Naive B cell (primary cell): ENCODE data around the gene TFF3. TPM values are rescaled to one million over a fixed set of nuclear protein-coding genes. Genes with fewer than 3 reads are reported as not detected.

ENCODE experiments used
- ATAC-seq, 2 donors: fragments of 150-1000 bp; cut with Tn5 transposase; 2 replicates each; pipeline ENCODE4 v1.10.0; 2021; ENCODE audit warnings: low read depth in 2 of 2, mild to moderate bottlenecking in 2 of 2, moderate library complexity in 2 of 2
- DNase-seq: peaks from one replicate; pipeline ENCODE4 v3.0.0; 2022
- H3K27ac Mint-ChIP-seq, 6 donors: one replicate each; pipeline ENCODE4 v1.8.0; 2020 to 2022; ENCODE audit warnings: mild to moderate bottlenecking in 6 of 6, mixed read lengths in 6 of 6, moderate library complexity in 5 of 6, inconsistent platforms in 2 of 6
- H3K27me3 Mint-ChIP-seq, 3 donors: one replicate each; pipeline ENCODE4 v1.8.0; 2021 to 2022; ENCODE audit warnings: mixed read lengths in 3 of 3, mild to moderate bottlenecking in 1 of 3
- H3K36me3 Mint-ChIP-seq, 2 donors: one replicate each; pipeline ENCODE4 v1.8.0; 2020 to 2022; ENCODE audit warnings: mixed read lengths in 2 of 2, inconsistent platforms in 1 of 2, mild to moderate bottlenecking in 1 of 2
- H3K4me1 Mint-ChIP-seq, 3 donors: one replicate each; pipeline ENCODE4 v1.8.0; 2020 to 2022; ENCODE audit warnings: mixed read lengths in 3 of 3, inconsistent platforms in 1 of 3, mild to moderate bottlenecking in 1 of 3, moderate library complexity in 1 of 3
- H3K4me3 Mint-ChIP-seq, 8 donors: one replicate each; pipeline ENCODE4 v1.8.0; 2020 to 2022; ENCODE audit warnings: mild to moderate bottlenecking in 8 of 8, mixed read lengths in 8 of 8, moderate library complexity in 8 of 8, inconsistent platforms in 2 of 8
- H3K9me3 Mint-ChIP-seq, 7 donors: one replicate each; pipeline ENCODE4 v1.8.0; 2020 to 2022; ENCODE audit warnings: mixed read lengths in 7 of 7, mild to moderate bottlenecking in 5 of 7, inconsistent platforms in 2 of 7, moderate library complexity in 1 of 7
- polyA plus RNA-seq, 6 donors: library from polyadenylated mRNA; unstranded; fragments of 300-500 nt; fragmentation: Illumina TruSeq; gene quantifications; one replicate each; pipeline ENCODE4 v1.2.3, GENCODE V29; 2021; ENCODE audit warnings: low read depth in 6 of 6

The TFF3 gene
- polyA plus RNA-seq, 6 donors from 2014 or later = not detected

DNA sequence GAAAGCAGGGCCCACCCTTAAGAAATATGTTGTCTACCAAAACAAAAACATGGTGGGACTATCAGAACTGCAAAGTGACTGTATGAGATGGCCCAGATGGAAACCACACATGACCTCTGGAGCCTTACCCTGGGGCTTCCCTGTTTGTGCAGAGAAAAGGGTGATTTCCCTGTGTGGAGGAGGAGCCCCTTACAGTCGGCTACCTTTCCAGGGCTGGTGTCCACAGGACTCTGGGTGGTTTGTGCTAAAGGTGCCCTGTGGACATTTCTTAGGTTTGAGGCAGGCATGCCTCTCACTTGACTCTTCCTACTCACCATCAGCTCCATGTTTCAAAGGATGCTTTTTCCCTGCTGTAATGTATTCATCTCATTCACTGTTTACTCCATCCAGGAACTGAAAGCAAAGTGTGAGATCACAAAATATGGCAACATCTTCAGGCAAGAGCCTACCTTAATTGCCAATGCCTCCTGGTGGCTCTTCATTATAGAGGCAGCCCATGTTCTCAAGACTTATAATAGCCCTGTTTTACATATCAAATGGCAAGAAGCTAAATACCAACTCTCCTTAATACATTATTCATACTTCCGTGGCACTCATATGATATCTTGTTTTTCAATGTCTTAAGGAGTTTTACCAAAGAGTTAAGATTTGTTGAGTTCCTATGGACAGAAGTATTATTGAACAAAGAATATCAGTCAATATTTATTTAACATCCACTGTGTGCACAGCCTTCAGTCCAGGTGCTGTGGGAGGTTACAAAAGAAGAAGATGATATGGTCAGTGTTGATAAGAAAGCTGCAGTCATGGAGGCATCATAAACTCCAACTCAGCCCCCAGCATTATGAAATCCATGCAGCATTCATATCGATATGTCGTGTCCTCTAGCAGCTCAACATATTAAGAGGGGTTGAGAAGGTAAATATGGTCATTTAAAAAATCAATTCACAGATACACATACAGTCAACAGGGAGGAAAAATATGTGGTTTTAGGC, 15.5 kb upstream of the TFF3 start:
- Mint-ChIP-seq H3K27ac (no peak overlapping the region), H3K27me3 (peaks cover 29 to 42% (median 39%) of the 10 kb centered on the region in 3 donors), H3K36me3 (peaks cover 9 to 26% of the 10 kb centered on the region in 2 donors), H3K4me3 (no peak overlapping the region), H3K4me1 (no peaks in the 10 kb centered on the region), H3K9me3 (peaks cover 8 to 24% (median 16%) of the 10 kb centered on the region in 7 donors)
- DNase-seq = no peak
- ATAC-seq = no peak

DNA sequence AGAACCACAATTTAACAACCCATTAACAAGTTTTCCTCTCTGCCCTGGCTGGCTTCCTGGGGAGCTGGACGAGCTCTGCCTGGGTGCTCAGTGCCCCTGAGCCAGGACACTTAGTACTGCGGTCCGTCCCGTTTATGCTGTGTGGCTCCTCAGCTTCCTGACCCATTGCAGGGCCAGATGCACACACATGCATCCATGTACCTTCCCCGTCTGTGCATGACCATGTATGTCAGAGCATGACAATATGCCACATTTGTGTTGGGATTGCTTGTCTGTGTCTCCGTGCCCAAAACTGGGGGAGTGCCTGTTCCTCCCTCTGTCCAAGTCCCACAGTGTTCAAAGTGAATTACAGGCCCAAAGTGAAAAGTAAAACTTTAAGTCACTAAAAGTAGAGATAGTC, 9.7 kb upstream of the TFF3 start:
- peaks cover 0 to 4% (median 2%) of the 10 kb centered on the region in 3 donors for H3K4me1 Mint-ChIP-seq
- ATAC-seq = no peak
- H3K9me3 Mint-ChIP-seq = peaks cover 0 to 5% (median 0%) of the 10 kb centered on the region in 7 donors
- peaks cover 10 to 60% (median 38%) of the 10 kb centered on the region in 3 donors for H3K27me3 Mint-ChIP-seq
- DNase-seq = no peak
- H3K4me3 Mint-ChIP-seq = no peak overlapping the region
- H3K36me3 Mint-ChIP-seq = no peaks in the 10 kb centered on the region
- H3K27ac Mint-ChIP-seq = no peak overlapping the region

DNA sequence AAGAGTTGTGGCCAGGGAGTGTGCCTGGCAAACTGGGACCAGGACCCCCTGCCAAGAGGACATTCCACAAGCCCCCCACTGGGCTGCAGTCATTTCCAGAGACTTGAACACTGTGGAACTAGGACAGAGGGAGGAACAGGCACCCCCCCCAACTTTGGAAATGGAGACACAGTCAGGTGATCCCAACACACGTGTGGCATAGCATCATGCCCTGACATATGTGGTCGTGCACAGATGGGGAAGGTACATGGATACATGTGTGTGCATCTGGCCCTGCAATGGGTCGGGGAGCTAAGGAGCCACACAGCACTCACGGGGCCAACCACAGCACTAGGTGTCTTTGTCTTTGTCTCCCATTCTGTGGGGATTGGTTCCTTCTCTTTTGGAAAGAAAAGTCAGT, 6.6 kb upstream of the TFF3 start:
- H3K9me3 Mint-ChIP-seq = peaks cover 0 to 5% (median 0%) of the 10 kb centered on the region in 7 donors
- no peak overlapping the region for H3K4me3 Mint-ChIP-seq
- no peak for ATAC-seq
- no peak for DNase-seq
- H3K36me3 Mint-ChIP-seq = no peaks in the 10 kb centered on the region
- H3K4me1 Mint-ChIP-seq = peaks cover 15 to 23% (median 16%) of the 10 kb centered on the region in 3 donors
- H3K27ac Mint-ChIP-seq = peak overlapping the region in 1 of 6 donors; percentile 42
- H3K27me3 Mint-ChIP-seq = peaks cover 5 to 60% (median 38%) of the 10 kb centered on the region in 3 donors

DNA sequence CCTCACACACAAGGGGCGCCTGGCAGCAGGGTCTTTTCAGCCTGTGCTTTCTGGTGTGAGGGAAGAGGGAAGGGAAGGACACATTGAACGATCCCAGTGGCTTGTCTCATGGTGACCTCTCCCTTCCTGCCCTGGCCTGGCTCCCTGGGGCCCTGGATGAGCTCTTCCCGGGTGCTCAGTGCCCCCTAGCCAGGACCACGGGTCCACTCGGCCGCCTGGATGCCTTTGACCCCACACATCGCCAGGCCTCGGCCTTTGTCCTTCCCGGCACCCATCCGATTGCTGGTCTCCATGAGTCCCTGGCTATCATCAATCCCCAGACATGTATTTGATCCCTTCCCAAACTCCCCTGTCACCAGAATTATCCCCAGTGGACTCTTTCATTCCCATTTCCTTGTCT, 6.0 kb upstream of the TFF3 start:
- Mint-ChIP-seq H3K4me1 (peaks cover 15 to 23% (median 16%) of the 10 kb centered on the region in 3 donors), H3K27me3 (peaks cover 5 to 55% (median 38%) of the 10 kb centered on the region in 3 donors)

DNA sequence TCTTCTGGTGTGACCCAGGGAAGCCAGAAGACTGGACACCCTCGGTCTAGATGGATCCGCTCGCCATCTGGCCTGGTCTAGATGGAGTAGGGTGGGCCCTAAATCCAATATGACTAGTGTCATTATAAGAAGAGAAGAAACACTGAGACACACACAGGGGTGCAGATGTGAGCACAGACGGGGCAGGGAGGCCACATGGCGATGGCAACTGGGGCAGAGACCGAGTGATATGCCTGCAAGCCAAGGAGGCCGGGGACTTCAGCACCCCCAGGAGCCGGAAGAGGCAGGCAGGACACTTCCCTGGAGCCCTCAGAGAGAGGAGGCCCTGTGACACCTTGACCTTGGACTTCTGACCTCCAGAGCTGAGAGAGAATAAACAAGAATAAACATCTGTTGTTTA, 5.6 kb upstream of the TFF3 start:
- Mint-ChIP-seq H3K27ac (peak overlapping the region in 1 of 6 donors; percentile 49), H3K4me1 (peaks cover 15 to 23% (median 16%) of the 10 kb centered on the region in 3 donors), H3K9me3 (peaks cover 0 to 4% (median 0%) of the 10 kb centered on the region in 7 donors), H3K36me3 (no peaks in the 10 kb centered on the region), H3K4me3 (peak overlapping the region in 1 of 8 donors; percentile 6), H3K27me3 (peaks cover 5 to 50% (median 37%) of the 10 kb centered on the region in 3 donors)
- ATAC-seq (no peak), DNase-seq (no peak)

More for the DNA sequence above, 6.0 kb upstream of the TFF3 start:
- Mint-ChIP-seq H3K27ac (no peak overlapping the region), H3K4me3 (no peak overlapping the region), H3K9me3 (peaks cover 0 to 5% (median 0%) of the 10 kb centered on the region in 7 donors), H3K36me3 (no peaks in the 10 kb centered on the region)
- ATAC-seq = no peak
- DNase-seq = no peak

DNA sequence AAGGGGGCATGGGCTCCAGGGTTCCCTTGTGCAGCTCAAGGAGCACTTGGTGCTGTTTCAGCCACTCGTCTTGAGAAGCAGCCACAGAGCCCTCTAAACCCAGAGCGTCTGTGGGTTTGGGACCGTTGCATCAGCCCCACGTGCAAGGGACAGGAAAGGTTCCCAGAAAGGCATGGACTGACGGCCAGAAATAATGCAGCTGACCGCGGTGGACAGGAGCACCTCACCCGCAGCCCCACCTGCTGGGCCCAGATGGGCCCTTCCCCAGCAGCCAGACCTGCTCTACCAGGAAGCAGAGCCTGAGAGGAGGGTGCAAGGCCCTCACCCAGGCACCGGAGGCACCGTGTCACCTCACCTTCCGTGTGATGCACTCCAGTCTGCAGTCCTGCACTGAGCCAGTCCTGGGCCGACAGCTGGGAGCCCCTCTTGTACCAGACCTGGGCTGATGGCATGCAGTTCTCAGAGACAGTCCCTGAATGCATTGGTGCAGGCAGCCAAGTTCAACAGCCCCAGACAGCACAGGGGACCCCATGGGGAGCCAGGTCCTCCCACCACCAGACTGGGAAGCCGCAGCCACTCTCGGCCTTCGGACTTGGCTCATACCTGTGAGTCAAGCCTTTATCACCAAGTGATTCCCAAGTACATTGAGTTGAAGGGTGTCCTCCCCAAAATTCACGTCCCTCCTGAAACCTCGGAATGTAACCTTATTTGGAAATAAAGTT, 4.8 kb upstream of the TFF3 start:
- no peak for DNase-seq
- Mint-ChIP-seq H3K36me3 (no peaks in the 10 kb centered on the region), H3K9me3 (peaks cover 0 to 2% (median 0%) of the 10 kb centered on the region in 7 donors), H3K27me3 (peaks cover 5 to 42% (median 29%) of the 10 kb centered on the region in 3 donors), H3K4me3 (peak overlapping the region in 2 of 8 donors; percentile 49 to 62), H3K27ac (peak overlapping the region in 1 of 6 donors; percentile 90), H3K4me1 (peaks cover 15 to 23% (median 16%) of the 10 kb centered on the region in 3 donors)
- ATAC-seq = peak; percentile 14 to 23

DNA sequence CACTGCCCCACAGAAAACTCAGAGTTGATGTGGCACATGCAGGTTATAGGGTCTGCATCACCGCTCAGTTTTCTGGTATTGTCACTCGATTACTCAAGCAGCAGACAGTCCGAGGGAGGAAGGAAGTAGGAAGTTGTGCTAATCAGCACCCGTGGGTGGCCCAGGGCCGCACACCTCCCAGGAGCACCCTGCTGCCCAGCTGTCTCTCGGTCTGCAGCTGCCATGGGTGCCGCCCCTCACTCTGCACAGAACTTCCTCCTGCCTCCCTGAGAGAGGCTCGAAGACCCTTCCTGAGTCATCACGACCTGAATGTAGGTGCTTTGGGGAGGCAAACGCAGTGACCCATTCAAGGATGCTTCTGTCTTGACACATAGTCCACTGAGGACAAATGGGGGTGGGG, 4.2 kb upstream of the TFF3 start:
- H3K27me3 Mint-ChIP-seq = peaks cover 5 to 36% (median 27%) of the 10 kb centered on the region in 3 donors
- DNase-seq = peak; percentile 22
- ATAC-seq = peak; percentile 64 to 80

DNA sequence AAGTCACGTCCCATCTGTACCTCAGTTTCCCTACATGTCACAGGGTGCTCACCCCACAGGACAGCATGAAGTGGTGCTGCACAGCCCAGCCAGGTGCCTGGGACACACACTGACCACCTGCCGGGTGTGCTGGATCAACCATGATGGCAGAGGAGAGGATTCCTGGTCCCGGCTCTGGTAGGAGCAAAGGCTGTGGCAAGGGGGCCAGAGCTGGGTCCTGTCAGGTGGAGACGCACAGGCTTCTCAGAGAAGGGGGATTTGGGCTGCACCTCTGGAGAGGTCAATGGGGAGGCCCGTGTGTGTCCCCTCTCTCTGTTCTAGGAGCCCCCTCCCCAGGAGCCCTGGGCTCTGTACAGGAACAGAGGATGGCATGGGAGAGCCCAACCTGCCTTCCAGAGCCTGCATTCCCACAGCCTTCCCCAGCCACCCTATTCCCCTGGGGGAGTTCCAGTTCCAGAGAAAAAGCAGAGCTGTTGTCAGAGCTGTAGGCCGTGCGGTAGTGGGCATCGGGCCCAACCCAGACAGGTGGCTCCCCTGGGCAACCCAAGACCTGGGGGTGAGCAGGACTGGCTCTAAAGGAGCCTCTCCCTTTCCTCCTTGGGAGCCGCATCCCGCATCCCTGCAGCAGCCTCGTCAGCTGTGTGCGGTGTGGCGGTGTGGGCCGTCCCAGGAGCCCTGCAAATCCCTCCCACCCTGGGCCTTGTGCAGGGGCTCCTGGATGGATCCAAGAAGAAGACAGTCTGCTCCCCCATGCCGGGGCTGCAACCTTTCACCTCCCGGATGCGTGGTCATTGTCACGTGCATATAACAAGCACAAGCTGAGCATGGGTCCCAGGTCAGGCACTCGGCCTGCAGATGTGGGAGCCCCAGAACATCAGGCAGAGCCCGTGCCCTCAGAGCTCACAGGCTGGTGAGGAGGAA, 2.9 kb upstream of the TFF3 start:
- peaks cover 0 to 23% (median 22%) of the 10 kb centered on the region in 3 donors for H3K27me3 Mint-ChIP-seq

More for the DNA sequence above, 4.2 kb upstream of the TFF3 start:
- Mint-ChIP-seq H3K27ac (peak overlapping the region in 3 of 6 donors; percentile 28 to 90 (median 29)), H3K4me1 (peaks cover 15 to 23% (median 16%) of the 10 kb centered on the region in 3 donors), H3K36me3 (no peaks in the 10 kb centered on the region), H3K9me3 (no peaks in the 10 kb centered on the region), H3K4me3 (peak overlapping the region in 6 of 8 donors; percentile 13 to 66 (median 52))

DNA sequence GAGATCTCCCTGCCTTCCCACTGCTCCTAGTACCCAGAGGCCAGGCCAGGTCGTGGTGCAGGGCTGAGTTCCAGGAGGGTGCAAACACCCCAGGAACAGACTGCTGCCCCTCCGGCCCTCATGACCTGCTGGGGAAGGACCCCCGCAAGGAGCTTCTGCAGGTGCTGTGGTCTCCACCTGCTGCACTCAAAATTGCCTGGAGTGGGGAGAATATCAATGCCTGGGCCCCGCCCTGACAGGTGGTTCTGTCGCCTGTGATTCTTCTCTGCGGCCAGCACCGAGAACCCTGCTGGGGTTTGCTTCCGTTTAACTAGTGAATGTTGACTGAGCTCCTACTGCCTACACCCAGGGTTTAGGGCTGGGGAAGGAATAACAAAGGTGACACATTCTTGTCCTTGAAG, 2.1 kb upstream of the TFF3 start:
- ATAC-seq (no peak), DNase-seq (no peak)
- no peaks in the 10 kb centered on the region for H3K36me3 Mint-ChIP-seq
- no peak overlapping the region for H3K27ac Mint-ChIP-seq
- H3K27me3 Mint-ChIP-seq = peaks cover 0 to 16% (median 14%) of the 10 kb centered on the region in 3 donors
- H3K4me3 Mint-ChIP-seq = no peak overlapping the region
- H3K9me3 Mint-ChIP-seq = no peaks in the 10 kb centered on the region
- peaks cover 15 to 23% (median 16%) of the 10 kb centered on the region in 3 donors for H3K4me1 Mint-ChIP-seq

More for the DNA sequence above, 2.9 kb upstream of the TFF3 start:
- ATAC-seq = no peak
- H3K4me1 Mint-ChIP-seq = peaks cover 15 to 23% (median 16%) of the 10 kb centered on the region in 3 donors
- H3K9me3 Mint-ChIP-seq = no peaks in the 10 kb centered on the region
- no peak for DNase-seq
- peak overlapping the region in 3 of 8 donors; percentile 10 to 68 (median 19) for H3K4me3 Mint-ChIP-seq
- no peak overlapping the region for H3K27ac Mint-ChIP-seq
- H3K36me3 Mint-ChIP-seq = no peaks in the 10 kb centered on the region

DNA sequence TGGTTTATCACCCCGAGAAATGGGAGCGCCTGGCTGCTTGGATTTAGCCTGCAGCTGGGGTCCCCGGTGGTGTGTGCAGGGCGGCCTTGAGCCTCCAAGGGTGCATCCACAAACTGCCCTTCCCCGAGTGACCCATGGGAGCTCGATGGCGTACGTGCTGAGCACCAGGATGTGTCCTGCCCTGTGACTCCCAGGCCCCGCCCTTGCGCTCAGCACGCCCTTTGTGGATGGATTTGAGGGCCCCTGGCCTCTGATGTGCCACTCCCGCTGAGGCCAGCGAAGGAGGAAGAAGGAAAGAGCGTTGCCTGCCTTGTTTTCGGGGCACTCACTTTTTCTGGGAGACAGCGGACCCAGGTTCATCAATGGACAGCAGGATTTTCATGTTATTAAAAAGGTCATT, 1.7 kb upstream of the TFF3 start:
- H3K27ac Mint-ChIP-seq = peak overlapping the region in 1 of 6 donors; percentile 79
- DNase-seq = no peak
- H3K27me3 Mint-ChIP-seq = peaks cover 0 to 15% (median 11%) of the 10 kb centered on the region in 3 donors
- no peak overlapping the region for H3K4me3 Mint-ChIP-seq
- H3K36me3 Mint-ChIP-seq = no peaks in the 10 kb centered on the region
- H3K4me1 Mint-ChIP-seq = peaks cover 15 to 23% (median 16%) of the 10 kb centered on the region in 3 donors
- no peak for ATAC-seq
- no peaks in the 10 kb centered on the region for H3K9me3 Mint-ChIP-seq

DNA sequence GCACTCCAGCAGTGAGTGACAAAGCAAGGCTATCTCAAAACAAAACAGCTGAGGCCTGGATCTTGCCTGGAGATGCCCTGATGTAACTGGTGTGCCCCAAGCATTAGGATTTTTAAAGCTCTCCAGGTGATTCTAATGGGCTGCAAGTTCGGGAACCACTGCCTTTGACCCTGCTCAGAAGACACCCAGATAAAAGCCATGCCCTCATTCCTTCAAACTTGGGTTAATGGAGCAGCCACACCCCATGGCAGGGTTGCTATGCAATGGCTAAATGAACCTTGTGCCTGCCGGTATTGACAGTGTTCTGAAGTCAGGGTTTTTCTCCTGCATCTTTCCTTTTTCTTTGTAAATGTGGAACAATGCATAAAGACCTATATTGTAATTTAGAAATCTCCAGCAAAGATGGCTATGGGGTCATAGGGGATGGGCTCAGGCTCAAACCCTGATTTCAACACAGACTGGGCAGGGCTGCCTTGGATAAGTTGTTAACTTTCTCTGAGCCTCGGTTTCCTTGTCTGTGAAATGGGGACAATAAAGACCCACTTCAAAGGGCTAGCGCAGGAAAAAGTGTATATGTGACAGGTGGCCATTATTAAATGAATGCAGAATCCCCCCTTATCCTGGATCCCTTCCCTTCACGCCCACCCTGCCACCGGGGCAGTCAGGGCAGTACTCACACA, 453 bp downstream of the TFF3 start:
- DNase-seq (no peak), ATAC-seq (no peak)
- peaks cover 0 to 12% (median under 1%) of the 10 kb centered on the region in 3 donors for H3K27me3 Mint-ChIP-seq
- H3K9me3 Mint-ChIP-seq = no peaks in the 10 kb centered on the region
- no peaks in the 10 kb centered on the region for H3K36me3 Mint-ChIP-seq
- H3K27ac Mint-ChIP-seq = no peak overlapping the region
- H3K4me1 Mint-ChIP-seq = peaks cover 10 to 22% (median 18%) of the 10 kb centered on the region in 3 donors
- H3K4me3 Mint-ChIP-seq = no peak overlapping the region

DNA sequence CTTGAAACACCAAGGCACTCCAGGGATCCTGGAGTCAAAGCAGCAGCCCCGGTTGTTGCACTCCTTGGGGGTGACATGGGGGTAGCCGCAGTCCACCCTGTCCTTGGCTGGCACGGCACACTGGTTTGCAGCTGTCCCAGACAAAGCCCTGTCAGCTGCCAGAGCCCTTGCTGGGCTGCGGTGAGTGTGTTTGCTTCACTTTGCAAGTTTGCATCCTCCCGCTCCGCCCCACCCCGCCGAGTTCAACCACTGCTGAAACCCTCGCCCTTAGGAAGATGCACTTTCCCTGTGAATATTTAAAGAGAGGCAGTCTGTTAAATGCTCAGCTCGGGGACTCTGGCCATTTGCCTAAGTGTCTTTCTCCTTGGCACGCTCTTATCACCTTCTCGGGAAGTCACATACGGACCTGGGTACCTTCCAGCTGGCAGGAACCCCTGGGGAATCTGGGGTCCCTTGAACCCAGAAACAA, 1.7 kb downstream of the TFF3 start:
- H3K27me3 Mint-ChIP-seq = peaks cover 0 to 24% (median 6%) of the 10 kb centered on the region in 3 donors
- H3K36me3 Mint-ChIP-seq = no peaks in the 10 kb centered on the region
- DNase-seq (no peak), ATAC-seq (no peak)
- H3K4me1 Mint-ChIP-seq = peaks cover 2 to 15% (median 12%) of the 10 kb centered on the region in 3 donors
- no peak overlapping the region for H3K27ac Mint-ChIP-seq
- H3K9me3 Mint-ChIP-seq = no peaks in the 10 kb centered on the region
- no peak overlapping the region for H3K4me3 Mint-ChIP-seq
